Measurements from ENCODE around the gene STPG4.
"Not testable (repeated sequence)": the region's sequence is repeated elsewhere in the genome, so short reads cannot be mapped to it uniquely, and the experiment has no call there.

STPG4 gene

DNA sequence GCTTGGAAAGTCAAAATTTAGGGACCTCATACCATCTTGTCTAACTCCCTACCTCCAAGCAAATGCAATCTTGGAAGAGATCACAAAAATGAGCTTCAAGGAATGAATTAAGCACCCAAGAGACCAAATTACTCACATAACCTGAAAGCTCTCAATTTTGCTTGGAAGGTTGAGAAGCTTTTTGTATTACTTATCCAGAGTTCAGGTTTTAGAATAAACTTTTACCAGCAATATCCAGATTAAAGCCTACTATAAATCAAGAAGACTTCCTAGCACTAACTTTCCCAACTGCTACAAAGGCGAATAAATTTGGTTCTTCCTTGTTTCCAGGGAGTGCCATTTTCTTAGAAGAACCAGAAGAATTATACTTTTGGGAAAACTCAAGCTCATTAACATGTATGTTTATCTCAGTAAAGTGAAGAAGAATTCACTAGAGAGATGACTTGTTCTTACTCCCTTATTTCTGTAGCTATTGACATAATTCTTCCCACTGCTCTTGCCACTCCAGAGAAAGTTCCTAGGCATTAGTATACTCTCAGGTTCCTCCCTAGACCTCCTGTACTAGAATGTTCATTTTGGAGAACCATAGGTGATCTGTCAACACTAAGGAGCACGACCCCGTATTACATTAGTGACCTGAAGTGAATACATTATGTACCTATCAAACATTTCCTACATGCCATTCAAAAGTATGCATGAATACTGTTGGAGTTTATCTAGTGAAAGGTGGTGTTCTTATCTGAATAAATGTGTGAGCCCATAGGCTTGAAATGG, 18.0 kb upstream of the STPG4 start:
- no peak for DNase-seq (ENCODE audit: low spot score)

DNA sequence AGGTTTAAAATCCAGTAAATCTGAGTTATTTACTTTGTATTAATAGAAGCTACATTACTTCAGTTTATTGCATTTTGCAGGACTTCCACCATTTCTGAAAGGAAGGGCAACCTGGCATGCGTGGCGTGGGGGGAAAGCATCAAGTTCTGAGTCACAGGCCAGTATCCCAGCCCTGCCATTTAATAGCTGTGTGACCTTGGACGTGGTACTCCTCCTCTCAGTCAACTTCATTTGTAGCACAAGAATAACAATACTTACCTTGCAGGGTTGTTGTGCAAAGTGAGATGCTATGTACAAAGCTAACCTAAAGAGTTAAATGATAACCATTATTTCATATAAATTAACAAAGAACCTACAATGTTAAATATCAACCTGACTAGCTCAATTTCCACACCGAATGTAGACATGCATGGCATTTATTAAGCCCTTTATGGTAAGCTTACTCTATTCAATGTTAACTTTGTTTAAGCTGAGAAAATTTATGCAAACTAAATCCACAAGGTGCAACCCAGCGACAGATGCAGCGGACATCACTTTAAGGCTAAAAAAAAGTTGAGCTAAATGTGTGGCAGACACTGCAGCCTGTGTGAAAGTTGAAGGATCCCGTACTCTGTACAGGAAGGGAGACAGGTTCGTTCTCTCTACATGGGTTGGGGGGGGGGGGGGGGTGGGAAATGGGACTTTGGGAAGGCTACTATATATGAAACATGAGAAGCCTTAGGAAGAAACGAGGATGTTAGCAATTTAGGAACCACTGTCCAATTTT, 17.2 kb upstream of the STPG4 start:
- DNase-seq (ENCODE audit: low spot score), result no peak

DNA sequence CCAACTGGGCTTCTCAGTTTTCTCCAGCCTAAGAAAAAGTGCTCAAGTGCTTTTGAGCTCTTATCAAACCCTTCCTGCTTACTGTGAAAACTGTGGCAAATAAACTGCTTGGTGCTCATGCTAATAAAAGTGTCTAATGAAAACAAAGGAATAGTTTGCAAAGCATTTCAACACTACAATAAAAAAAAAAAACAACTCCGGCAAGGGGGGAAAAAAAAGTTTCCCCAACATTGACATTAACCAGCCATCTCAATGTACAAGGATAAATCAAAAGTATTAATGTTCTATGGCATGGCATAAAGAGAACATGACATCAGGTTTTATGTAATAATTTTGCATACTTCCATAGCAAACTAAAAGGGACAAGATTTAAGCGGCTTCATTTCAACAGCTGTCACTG, 14.7 kb upstream of the STPG4 start:
- DNase-seq (ENCODE audit: low spot score), result no peak

DNA sequence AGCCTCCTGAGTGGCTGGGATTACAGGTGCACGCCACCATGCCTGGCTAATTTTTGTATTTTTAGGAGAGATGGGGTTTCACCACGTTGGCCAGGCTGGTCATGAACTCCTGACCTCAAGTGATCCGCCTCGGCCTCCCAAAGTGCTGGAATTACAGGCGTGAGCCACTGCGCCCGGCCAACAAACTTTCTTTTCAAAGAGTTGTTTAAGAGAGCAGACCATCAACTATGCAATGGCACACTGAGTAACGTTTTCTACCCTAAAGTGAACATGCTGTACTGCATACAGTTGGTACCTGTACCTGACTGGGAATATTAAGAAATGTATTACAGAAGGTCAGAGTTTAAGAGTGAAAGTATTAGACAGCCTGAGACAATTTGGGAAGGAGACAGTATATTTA, 13.8 kb upstream of the STPG4 start:
- DNase-seq (ENCODE audit: low spot score), result not testable (repeated sequence)

DNA sequence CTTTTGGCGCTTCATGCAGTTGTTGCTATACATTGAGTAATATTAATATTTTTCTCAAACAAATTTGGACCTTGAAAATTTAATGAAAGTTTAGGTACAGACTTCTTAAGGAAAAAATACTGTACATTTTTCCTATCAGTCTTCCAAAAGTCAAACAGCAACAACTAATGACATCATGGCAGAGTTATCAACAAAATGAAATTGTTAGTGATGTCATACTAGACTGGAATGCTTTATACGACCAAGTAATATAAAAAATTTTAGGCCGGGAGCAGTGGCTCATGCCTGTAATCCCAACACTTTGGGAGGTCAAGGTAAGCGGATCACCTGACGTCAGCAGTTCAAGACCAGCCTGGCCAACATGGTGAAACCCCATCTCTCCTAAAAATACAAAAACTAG, 12.0 kb upstream of the STPG4 start:
- no peak for DNase-seq (ENCODE audit: low spot score)

DNA sequence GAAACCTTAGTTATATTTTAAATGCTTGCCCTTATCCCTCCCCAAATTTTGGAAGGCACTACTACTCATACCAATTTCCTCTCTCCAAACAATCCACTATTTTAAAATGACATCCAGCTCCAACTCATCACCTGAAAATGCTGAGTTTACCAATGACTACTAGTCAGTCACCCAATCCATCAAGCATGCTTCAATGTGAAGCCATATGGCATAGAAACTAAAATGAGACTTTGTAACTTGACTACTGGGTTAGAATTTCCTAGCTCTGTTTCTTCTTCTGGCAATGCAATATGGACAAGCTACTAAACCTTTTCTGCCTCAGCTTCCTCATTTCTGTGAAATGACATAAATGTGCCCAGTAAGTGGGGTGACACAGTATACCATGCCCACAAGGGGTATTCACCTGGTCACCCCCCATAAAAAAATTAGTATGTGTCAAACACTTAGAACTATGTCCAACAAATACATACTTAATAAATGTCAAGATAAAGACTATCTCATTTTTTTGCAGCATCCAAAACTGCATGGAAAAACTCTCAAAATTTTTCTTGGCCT, 10.0 kb upstream of the STPG4 start:
- no peak for DNase-seq (ENCODE audit: low spot score)

DNA sequence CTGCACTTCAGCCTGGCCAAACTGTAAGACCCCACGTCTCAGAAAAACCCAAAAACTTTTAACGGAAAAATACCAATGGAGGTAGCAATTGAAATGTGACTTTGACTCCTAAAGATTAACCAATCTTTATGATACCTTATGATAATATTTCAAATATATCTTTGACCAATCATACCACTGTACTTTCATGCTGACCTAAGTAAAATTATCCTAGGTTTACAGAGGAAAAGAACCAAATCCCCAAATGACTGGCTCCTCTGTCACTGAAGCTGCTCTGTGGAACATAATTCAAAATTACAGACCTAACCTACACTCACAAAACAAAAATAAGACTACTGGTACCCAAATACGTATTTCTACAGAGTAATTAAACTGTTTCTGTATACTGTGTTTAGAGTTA, 7.7 kb upstream of the STPG4 start:
- DNase-seq (ENCODE audit: low spot score), result no peak

DNA sequence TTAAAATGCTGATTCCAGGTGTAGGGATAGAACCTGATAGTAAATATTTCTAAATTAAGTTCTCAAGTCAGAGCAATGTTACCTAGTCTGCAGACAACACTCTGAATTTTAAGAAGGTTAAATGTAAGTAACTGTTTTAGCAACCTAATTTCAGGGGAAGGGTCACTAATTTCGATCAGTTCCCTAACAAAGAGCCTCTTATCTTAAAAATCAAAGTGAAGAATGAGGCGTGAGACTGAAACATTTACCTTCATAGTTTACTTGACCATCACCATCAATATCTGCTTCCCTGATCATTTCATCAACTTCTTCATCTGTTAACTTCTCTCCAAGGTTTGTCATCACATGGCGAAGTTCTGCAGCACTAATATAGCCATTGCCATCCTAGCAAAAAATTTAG, 6.4 kb upstream of the STPG4 start:
- DNase-seq (ENCODE audit: low spot score), result no peak

DNA sequence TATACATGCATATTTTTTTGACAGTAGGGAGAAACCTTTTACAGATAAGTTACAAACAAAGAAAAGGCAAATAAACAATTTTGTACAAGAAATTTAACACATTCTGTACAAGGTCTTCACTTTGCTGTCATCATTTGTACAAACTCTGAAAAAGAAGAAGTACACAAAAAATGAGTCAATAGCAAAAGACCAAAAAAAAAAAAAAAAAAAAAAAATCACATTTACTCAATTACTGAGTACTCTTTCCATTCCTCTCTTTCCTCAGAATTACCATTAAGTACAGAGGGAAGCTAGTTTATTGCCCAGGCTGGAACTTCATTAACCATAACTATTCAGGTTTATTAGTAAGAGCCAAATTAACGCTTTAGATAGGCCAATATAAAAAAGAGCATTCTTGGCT, 5.6 kb upstream of the STPG4 start:
- DNase-seq (ENCODE audit: low spot score), result no peak

DNA sequence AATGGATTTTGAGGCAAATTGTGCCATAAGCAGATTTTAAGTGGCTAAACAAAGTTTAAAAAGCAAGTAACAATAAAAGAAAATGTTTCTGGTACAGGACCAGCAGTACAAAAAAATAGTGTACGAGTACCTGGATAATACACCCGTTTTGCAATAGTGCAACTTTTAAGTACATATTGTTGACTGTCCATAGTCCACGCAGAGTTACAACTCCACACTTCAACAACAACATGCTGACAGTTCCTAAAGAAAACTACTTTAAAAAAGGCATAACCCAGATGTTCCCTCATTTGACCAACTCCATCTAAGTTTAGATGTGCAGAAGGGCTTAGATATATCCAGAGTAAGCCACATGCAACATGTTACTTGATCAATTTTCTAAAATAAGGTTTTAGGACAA, 5.1 kb upstream of the STPG4 start:
- no peak for DNase-seq (ENCODE audit: low spot score)

DNA sequence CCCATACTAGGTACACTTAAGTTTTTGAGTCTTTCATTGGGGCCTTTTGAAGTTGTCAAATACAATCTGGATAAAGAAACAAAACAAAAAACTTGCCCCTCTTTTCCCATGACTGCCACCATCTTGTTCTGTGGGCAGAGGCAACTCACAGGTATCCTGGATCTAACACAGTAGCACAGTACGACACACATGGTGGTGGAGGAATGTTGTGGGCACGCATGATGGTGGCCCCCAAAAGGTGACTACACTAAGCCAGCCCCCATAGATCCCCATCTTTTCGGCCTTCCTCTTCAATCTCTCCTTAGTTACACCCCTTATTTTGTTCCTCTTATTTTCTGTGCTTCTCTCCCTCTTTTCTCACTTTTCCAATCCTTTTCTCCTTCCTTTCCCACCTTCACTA, 4.5 kb upstream of the STPG4 start:
- no peak for DNase-seq (ENCODE audit: low spot score)

DNA sequence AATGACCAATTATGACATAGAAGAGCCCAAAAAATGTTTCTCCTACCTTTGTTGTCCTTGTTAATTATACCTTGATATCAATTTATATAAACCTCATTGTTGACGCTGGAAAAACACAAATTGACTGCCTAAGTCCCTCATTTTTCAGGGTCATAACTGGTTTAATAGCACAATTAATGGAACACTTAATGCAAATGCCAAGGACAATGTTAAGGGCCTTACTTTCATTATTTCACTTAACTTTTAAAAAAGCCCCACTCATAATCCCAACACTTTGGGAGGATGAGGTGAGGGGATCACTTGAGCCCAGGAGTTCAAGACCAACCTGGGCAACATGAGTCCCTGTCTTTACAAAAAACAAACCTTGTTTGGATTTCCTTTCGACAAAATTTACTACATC, 3.5 kb upstream of the STPG4 start:
- no peak for DNase-seq (ENCODE audit: low spot score)

DNA sequence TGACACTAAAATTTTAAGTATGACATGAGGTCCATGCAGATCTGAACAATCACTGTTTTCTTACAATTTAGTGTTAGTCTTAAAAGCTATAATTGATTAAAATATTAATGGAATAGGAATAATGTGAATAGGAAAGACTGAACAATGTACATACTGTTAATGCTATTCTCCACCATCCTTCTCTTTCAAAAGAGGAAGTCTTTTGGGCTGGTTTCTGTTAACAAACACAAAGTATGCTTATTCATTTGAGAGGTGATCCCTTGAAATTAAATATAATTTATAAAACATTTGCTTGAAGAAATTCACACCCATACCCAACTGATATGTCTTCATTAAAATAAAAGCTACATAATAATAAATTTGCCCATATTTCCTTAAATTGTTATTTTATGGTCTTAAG, 2.3 kb downstream of the STPG4 start:
- DNase-seq (ENCODE audit: low spot score), result no peak

DNA sequence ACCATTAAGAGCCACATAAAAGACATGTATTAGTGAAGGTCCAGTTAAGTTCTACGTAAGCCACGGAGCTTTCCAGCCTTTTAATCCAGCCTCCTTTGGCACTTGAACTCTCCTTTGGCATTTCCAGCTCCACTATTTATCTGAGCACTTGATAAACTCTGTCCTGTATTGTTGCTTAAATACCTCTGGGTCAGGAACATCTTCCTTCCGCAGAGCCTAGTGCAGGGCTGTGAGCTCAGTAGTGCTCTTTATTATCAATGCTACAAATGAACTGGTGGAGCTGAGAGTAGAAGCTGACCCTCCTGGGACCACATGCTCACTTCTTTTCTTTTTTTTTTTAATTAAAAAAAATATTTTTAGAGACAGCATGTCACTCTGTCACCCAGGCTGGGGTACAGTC, 4.9 kb downstream of the STPG4 start:
- no peak for DNase-seq (ENCODE audit: low spot score)

DNA sequence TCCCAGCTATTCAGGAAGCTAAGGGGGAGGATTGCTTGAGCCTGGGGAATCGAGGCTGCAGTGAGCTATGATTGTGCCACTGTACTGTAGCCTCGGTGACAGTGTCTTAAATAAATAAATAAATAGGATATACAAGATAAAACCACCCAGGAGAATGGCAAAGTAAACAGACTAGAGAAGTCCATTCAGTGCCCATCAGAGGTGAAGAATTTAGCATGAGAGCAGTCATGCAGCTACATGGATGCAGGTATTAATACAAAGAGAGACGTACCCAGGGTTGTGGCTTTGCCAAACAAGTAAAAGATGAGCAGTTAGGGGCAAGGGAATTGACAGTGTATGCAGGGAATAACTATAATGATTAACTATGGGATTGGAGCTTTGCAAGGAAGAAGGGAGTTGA, 8.1 kb downstream of the STPG4 start:
- DNase-seq (ENCODE audit: low spot score), result no peak

DNA sequence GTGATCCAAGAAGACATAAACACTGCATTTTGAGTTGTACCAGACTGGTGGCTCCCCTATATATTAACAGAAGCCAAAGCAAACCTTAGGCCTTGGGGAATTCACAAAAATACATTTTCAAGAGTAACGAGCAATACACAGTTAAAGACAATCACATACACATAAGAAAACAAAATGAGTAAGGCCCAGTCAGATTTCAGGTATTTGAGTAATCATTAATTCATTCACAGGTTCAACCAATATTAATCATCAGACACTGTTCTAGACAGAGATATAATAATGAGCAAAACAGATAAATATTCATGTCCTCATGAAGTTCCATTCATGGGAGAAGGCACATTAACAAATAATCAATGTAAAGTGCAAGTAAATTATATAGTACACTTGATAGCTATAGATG, 9.6 kb downstream of the STPG4 start:
- no peak for DNase-seq (ENCODE audit: low spot score)

DNA sequence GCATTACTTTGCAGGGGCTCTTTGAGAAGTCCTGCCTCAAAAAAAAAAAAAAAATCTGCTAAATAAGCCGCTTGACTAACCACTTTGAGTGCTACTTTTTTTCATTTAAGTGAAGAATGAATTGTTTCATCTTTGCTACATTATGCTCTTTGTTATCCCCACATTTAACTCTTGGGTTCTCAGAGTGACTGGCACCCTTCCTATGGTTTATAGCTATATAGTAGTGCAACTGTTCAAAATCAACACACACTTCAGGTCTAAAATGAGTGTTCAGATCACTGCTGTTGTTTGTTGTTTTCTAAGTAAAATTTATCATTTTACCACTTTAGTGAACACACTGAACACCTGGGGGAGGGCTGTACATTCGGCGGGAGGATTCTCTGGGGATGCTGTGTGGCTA, 13.6 kb downstream of the STPG4 start:
- DNase-seq (ENCODE audit: low spot score), result no peak

DNA sequence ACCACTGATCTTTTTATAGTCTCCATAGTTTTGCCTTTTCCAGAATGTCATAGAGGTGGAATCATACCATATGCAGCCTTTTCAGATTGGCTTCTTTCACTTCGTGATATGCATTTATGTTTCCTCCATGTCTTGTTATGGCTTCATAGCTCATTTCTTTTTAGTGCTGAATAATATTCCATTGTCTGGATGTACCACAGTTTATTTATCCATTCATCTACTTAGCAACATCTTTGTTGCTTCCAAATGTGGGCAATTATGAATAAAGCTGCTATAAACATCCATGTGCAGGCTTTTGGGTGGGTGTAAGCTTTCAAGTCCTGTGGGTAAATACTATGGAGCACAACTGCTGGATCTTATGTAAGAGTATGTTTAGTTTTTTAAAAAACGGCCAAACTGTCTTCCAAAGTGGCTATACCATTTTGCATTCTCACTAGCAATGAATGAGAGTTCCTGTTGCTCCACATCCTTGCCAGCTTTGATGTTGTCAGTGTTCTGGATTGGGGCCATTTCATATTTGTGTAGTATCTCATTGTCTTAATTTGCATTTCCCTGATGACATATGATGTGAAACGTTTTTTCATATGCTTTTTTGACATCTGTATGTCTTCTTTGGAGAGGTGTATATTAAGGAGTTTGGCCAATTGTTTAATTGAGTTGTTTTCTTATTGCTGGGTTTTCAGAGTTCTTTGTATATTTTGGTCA, 20.6 kb downstream of the STPG4 start:
- no peak for DNase-seq (ENCODE audit: low spot score)

DNA sequence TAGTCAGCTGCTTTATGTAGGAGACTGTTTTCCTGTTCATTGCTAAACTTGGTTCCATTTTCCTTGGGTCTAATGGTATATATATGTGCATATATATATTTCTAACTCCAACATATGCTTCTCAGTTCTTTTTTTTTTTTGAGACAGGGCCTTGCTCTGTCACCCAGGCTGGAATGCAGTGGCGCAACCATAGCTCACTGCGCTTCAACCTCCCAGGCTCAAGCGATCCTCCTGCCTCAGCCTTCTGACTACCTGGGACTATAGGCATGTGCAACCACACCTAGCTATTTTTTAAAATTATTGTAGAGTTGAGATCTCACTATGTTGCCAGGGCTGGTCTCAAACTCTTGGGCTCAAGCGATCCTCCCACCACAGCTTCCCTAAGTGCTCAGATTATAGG, 22.1 kb downstream of the STPG4 start:
- DNase-seq (ENCODE audit: low spot score), result no peak

DNA sequence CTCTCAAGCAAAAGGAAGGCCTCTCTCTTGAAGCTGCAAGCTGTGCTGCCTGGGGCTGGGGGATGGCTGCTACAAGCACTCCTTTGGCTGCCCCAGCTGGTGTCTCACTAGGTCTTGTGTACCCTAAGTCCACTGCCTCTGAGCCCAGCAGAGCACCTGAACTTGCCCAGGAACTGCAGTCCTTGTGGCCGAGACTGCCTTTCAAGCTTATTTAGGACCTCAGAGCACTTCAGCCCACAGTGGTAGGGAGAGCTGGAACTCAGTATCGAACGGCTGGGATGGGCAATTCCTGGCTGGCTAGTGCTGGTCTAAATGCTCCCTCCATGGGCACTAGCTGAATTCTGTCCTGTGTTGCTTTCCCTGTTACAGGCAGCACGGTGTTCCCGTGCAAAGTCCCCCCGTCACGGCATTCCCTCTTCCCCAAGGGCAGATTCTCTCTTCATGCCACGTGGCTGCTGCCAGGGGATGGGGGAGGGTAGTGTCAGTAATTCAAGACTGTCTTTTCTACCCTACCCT, 25.9 kb downstream of the STPG4 start:
- no peak for DNase-seq (ENCODE audit: low spot score)

DNA sequence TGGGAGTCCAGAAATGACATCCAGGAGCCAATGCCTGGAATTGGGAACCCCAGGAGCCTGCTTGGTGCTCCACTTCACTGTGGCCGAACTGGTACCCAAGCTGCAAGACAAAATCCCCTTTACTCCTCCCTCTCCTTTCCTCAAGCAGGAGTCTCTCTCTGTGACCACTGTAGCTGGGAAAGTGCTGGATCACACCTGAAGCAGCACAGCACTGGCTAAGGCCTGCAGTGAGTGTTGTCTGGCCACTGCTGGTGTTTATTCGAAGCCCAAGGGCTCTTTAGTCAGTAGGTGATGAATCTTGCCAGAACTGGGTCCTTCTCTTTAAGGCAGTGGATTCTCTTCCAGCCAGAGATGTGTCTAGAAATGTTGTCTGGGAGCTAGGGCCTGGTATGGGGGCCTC, 26.4 kb downstream of the STPG4 start:
- no peak for DNase-seq (ENCODE audit: low spot score)

DNA sequence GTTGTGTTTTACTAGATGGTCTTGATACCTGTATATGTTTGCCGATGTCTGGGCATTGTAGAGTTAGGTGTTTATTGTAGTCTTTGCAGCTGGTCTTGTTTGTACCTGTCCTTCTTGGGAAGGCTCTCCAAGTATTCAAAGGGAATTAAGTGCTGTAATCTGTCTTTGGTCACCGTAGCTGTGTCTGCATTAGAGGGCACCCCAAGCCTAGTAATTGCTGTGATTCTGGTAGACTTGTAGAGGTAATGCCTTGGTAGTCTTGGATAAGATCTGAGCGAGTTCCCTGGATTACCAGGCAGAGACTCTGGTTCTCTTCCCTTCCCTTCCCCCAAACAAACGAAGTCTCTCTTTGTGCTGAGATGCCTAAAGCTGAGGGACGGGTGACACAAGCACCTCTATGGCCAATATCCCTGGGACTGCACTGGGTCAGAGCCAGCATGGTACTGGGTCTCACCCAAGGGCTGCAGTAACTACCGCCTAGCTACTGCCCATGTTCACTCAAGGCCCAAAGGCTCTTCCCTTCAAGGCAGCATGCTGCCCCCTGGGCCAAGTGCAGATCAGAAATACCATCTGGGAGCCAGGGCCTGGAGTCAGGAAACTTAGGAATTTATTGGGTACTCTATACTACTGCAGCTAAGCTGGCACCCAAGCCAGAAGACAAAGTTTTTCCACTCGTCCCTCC, 27.1 kb downstream of the STPG4 start:
- no peak for DNase-seq (ENCODE audit: low spot score)
